Panc1 (cell line): Measurements from ENCODE around the gene ELL3. TPM values are rescaled to one million over a fixed set of nuclear protein-coding genes. Genes with fewer than 3 reads are reported as not detected.
"Not testable (repeated sequence)": the region's sequence is repeated elsewhere in the genome, so short reads cannot be mapped to it uniquely, and the experiment has no call there.

Experiments
- ATAC-seq: fragments of 200-7000 bp; cut with Tn5 transposase; 2 replicates; pipeline ENCODE4 v1.9.1; 2020; ENCODE audit warnings: mild to moderate bottlenecking, moderate library complexity
- BruUV-seq: library from RNA; stranded (reverse); fragments of 400-500 nt; replicated peaks from 2 replicates; lab custom pipeline; 2021; lab: Mats Ljungman, UMichigan
- CTCF ChIA-PET: fragments of 300-600 bp; sonication (Branson Sonifier 250); formaldehyde crosslinking; loops from one replicate; lab custom pipeline; 2022; ENCODE audit warnings: antibody characterized with exemption; lab: Charles Lee
- POLR2A ChIA-PET: fragments of 300-600 bp; sonication (Branson Sonifier 250); formaldehyde crosslinking; loops from one replicate; lab custom pipeline; 2022; ENCODE audit warnings: antibody characterized with exemption; lab: Charles Lee
- DNase-seq: peaks from one replicate; pipeline ENCODE4 v3.0.0-alpha.2; 2010; ENCODE audit warnings: low read depth, low spot score
- H3K27ac ChIP-seq: 2 replicates; pipeline ENCODE4 v1.5.1; 2011; ENCODE audit warnings: mild to moderate bottlenecking, low read length, inconsistent platforms
- H3K27me3 ChIP-seq: fragments of 200-500 bp; sonication (Bioruptor generic); 2 replicates; pipeline ENCODE4 v1.6.0; 2014; ENCODE audit warnings: low read length, inconsistent platforms; ENCODE audit not compliant: control insufficient read depth, insufficient read depth
- H3K36me3 ChIP-seq: fragments of 200-500 bp; sonication (Bioruptor generic); 2 replicates; pipeline ENCODE4 v1.5.1; 2014; ENCODE audit warnings: inconsistent platforms, mild to moderate bottlenecking, low read length, moderate library complexity; ENCODE audit not compliant: control insufficient read depth, insufficient read depth
- H3K4me1 ChIP-seq: 2 replicates; pipeline ENCODE4 v1.5.1; 2011; ENCODE audit warnings: inconsistent platforms, mild to moderate bottlenecking, low read length, moderate library complexity; ENCODE audit not compliant: control insufficient read depth, insufficient read depth
- H3K4me3 ChIP-seq, 2 experiments: 2 replicates each; pipeline ENCODE4 v1.5.1; 2011 to 2012; ENCODE audit warnings: low read depth in 2 of 2, low read length in 2 of 2, mild to moderate bottlenecking in 2 of 2, inconsistent platforms in 1 of 2, moderate library complexity in 1 of 2
- H3K9me3 ChIP-seq: fragments of 200-500 bp; sonication (Bioruptor generic); 2 replicates; pipeline ENCODE4 v1.5.1; 2014; ENCODE audit warnings: low read depth, mild to moderate bottlenecking, inconsistent platforms, low read length, moderate library complexity; ENCODE audit not compliant: control insufficient read depth, insufficient read depth
- CTCF ChIP-seq: fragments of 450-650 bp; IDR thresholded peaks from 2 replicates; pipeline ENCODE4 v1.5.1; 2017; ENCODE audit warnings: mild to moderate bottlenecking
- POLR2AphosphoS5 ChIP-seq: IDR thresholded peaks from 2 replicates; pipeline ENCODE4 v1.6.1; 2012; ENCODE audit warnings: mild to moderate bottlenecking, low read depth, low read length, moderate library complexity
- REST ChIP-seq, 2 experiments: IDR thresholded peaks; 2 replicates each; pipeline ENCODE4 v1.6.1; 2011 to 2012; ENCODE audit warnings: low read depth in 2 of 2, control low read depth in 1 of 2, low read length in 1 of 2, mild to moderate bottlenecking in 1 of 2, moderate library complexity in 1 of 2; ENCODE audit not compliant: insufficient read depth in 1 of 2
- SIN3A ChIP-seq: IDR thresholded peaks from 2 replicates; pipeline ENCODE4 v1.6.1; 2012; ENCODE audit warnings: low read depth, mild to moderate bottlenecking, low read length, moderate library complexity, borderline replicate concordance; ENCODE audit not compliant: insufficient read depth
- TCF7L2 ChIP-seq: IDR thresholded peaks from 2 replicates; pipeline ENCODE4 v1.6.1; 2011; ENCODE audit warnings: mild to moderate bottlenecking, low read depth, low read length, inconsistent platforms
- in situ Hi-C: cut with HindIII; loops from 2 replicates; pipeline ENCODE4 v1.10.0; 2016; ENCODE audit warnings: low sequenced_read_pairs, low pct_unique_long_range_greater_than_20kb
- intact Hi-C: fragments of 100-400 bp; cut with micrococcal nuclease; formaldehyde crosslinking; loops from one replicate; pipeline ENCODE4 v1.10.0; 2022; ENCODE audit not compliant: unreplicated experiment
- total RNA-seq: library from RNA; stranded (reverse); gene quantifications from one replicate; pipeline ENCODE4 v1.2.1, GENCODE V29; 2021; ENCODE audit not compliant: unreplicated experiment

Gene ELL3
- total RNA-seq, 1 experiment from 2014 or later = 6.8 TPM

DNA sequence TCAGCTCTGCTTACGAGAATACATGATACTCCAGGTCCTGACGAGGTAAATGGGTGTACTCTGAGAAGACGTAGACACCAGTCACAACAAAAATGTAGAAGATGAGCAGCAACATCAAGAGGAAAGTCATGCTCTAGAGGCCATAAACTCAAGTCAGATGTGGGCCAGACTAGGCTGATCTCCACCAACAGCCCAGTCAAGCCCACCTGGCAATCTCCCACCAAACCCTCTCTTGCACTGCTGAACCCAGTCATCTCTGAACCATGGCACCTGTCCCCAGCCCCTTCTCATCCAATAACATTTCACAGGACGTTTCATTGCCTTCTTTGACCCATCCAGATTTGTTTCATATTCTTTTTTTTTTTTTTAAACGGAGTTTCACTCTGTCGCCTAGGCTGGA lies 41.4 kb downstream of the ELL3 start:
- POLR2A ChIA-PET = no interaction called here
- no peaks in the 10 kb centered on the region for H3K36me3 ChIP-seq
- no peak overlapping the region for H3K4me3 ChIP-seq
- ATAC-seq (no peak), DNase-seq (no peak)
- no peaks in the 10 kb centered on the region for H3K9me3 ChIP-seq
- no peak for TF ChIP-seq CTCF
- no peak for TF ChIP-seq SIN3A
- no peak for TF ChIP-seq REST (IDR thresholded peaks at IDR 0.05; ENCODE audit: insufficient read depth in 1 of 2, low read depth in 2 of 2, low read length in 1 of 2)
- no peak for TF ChIP-seq POLR2AphosphoS5
- TF ChIP-seq TCF7L2 = no peak
- in situ Hi-C loops (no loop called here), intact Hi-C loops (no loop called here)
- BruUV-seq = no TSS peak
- no peak overlapping the region for H3K27ac ChIP-seq
- no peaks in the 10 kb centered on the region for H3K27me3 ChIP-seq
- no peaks in the 10 kb centered on the region for H3K4me1 ChIP-seq
- CTCF ChIA-PET = no interaction called here

- H3K27me3 ChIP-seq, BruUV-seq, POLR2A ChIA-PET, H3K36me3 ChIP-seq, H3K27ac ChIP-seq, H3K4me3 ChIP-seq, H3K4me1 ChIP-seq, DNase-seq, CTCF ChIA-PET, in situ Hi-C loops, H3K9me3 ChIP-seq, ATAC-seq, intact Hi-C loops: not testable (repeated sequence)
These were observed 48.6 kb downstream of the ELL3 start for GRCh38 chr15:43728053-43728725.

GRCh38 chr15:43726306-43726705 lies 50.5 kb downstream of the ELL3 start:
- H3K27me3 ChIP-seq, DNase-seq, BruUV-seq, H3K4me3 ChIP-seq, H3K9me3 ChIP-seq, in situ Hi-C loops, H3K36me3 ChIP-seq, CTCF ChIA-PET, H3K4me1 ChIP-seq, ATAC-seq, intact Hi-C loops, H3K27ac ChIP-seq: not testable (repeated sequence)
- POLR2A ChIA-PET = interaction anchor here (0.6 kb wide), 1 partner anchor 272 kb away, joined by 4 read pairs; no protein-coding TSS in a partner anchor
